Activated CD8-positive, alpha-beta T cell treated with anti-CD3 and anti-CD28 coated beads for 36 hours (primary cell): Measurements from ENCODE around the gene CMSS1. TPM values are rescaled to one million over a fixed set of nuclear protein-coding genes. Genes with fewer than 3 reads are reported as not detected.

Source experiments
- ATAC-seq: fragments of 200-7000 bp; cut with Tn5 transposase; one replicate; pipeline ENCODE4 v1.10.0; 2021; ENCODE audit warnings: mild to moderate bottlenecking, moderate library complexity
- CTCF ChIA-PET: fragments of 350-600 bp; sonication (Branson Sonifier 250); formaldehyde crosslinking; loops from one replicate; lab custom pipeline; 2021; ENCODE audit warnings: antibody characterized with exemption; lab: Charles Lee
- POLR2A ChIA-PET: fragments of 350-600 bp; sonication (Branson Sonifier 250); formaldehyde crosslinking; loops from one replicate; lab custom pipeline; 2021; ENCODE audit warnings: antibody characterized with exemption; lab: Charles Lee
- DNase-seq: peaks from one replicate; pipeline ENCODE4 v3.0.0-alpha.2; 2020
- H3K27ac Mint-ChIP-seq: one replicate; pipeline ENCODE4 v1.8.0; 2021; ENCODE audit warnings: mild to moderate bottlenecking, mixed read lengths
- H3K27me3 Mint-ChIP-seq: one replicate; pipeline ENCODE4 v1.8.0; 2021; ENCODE audit warnings: mixed read lengths
- H3K36me3 Mint-ChIP-seq: one replicate; pipeline ENCODE4 v1.8.0; 2021; ENCODE audit warnings: low read depth, mixed read lengths
- H3K4me1 Mint-ChIP-seq: one replicate; pipeline ENCODE4 v1.8.0; 2021; ENCODE audit warnings: low read depth, mixed read lengths
- H3K4me3 Mint-ChIP-seq: one replicate; pipeline ENCODE4 v1.8.0; 2021; ENCODE audit warnings: mild to moderate bottlenecking, moderate library complexity, mixed read lengths
- H3K9me3 Mint-ChIP-seq: one replicate; pipeline ENCODE4 v1.8.0; 2021; ENCODE audit warnings: mixed read lengths
- CTCF ChIP-seq: fragments of 200-600 bp; IDR thresholded peaks from one replicate; pipeline ENCODE4 v1.8.0; 2022; ENCODE audit warnings: antibody characterized with exemption, mild to moderate bottlenecking
- intact Hi-C: fragments of 100-400 bp; cut with micrococcal nuclease; formaldehyde crosslinking; loops from one replicate; pipeline ENCODE4 v1.10.0; 2022
- total RNA-seq, 2 experiments: library from RNA; stranded (reverse); gene quantifications; one replicate each; pipeline ENCODE4 v1.2.3, GENCODE V29; 2021

Gene CMSS1
- total RNA-seq, 2 experiments from 2014 or later, result 93.9 to 110 TPM

GRCh38 chr3:99954914-99955644 is 137.4 kb downstream of the CMSS1 start:
- H3K36me3 Mint-ChIP-seq, result no peaks in the 10 kb centered on the region
- peaks cover 2% of the 10 kb centered on the region for H3K4me1 Mint-ChIP-seq
- intact Hi-C loops, result no loop called here
- TF ChIP-seq CTCF, result no peak
- ATAC-seq (no peak), DNase-seq (no peak)
- no peak overlapping the region for H3K27ac Mint-ChIP-seq
- H3K4me3 Mint-ChIP-seq, result no peak overlapping the region
- ChIA-PET CTCF (no interaction called here), POLR2A (no interaction called here)
- no peaks in the 10 kb centered on the region for H3K9me3 Mint-ChIP-seq
- H3K27me3 Mint-ChIP-seq, result no peaks in the 10 kb centered on the region

- no peaks in the 10 kb centered on the region for H3K4me1 Mint-ChIP-seq
- no peaks in the 10 kb centered on the region for H3K9me3 Mint-ChIP-seq
- H3K27me3 Mint-ChIP-seq, result no peaks in the 10 kb centered on the region
- ChIA-PET POLR2A (interaction anchor here (1.4 kb wide), 1 partner anchor 10 kb away, joined by 5 read pairs; no protein-coding TSS in a partner anchor), CTCF (no interaction called here)
- DNase-seq, result no peak
- intact Hi-C loops, result no loop called here
- H3K36me3 Mint-ChIP-seq, result no peaks in the 10 kb centered on the region
- TF ChIP-seq CTCF, result no peak
- no peak for ATAC-seq
- H3K4me3 Mint-ChIP-seq, result no peak overlapping the region
- H3K27ac Mint-ChIP-seq, result no peak overlapping the region
Measured at GRCh38 chr3:99955773-99956562, 138.3 kb downstream of the CMSS1 start.

GRCh38 chr3:99957151-99957796 is 139.6 kb downstream of the CMSS1 start:
- intact Hi-C loops, result no loop called here
- Mint-ChIP-seq H3K27ac (no peak overlapping the region), H3K9me3 (no peaks in the 10 kb centered on the region), H3K4me1 (peaks cover 4% of the 10 kb centered on the region), H3K36me3 (no peaks in the 10 kb centered on the region), H3K4me3 (no peak overlapping the region), H3K27me3 (no peaks in the 10 kb centered on the region)
- TF ChIP-seq CTCF, result no peak
- CTCF ChIA-PET, result no interaction called here
- no peak for ATAC-seq
- POLR2A ChIA-PET, result interaction anchor here (1.4 kb wide), 1 partner anchor 12 kb away, joined by 5 read pairs; no protein-coding TSS in a partner anchor
- DNase-seq, result no peak

GRCh38 chr3:99958222-99958912 is 140.7 kb downstream of the CMSS1 start:
- intact Hi-C loops, result no loop called here
- H3K9me3 Mint-ChIP-seq, result no peaks in the 10 kb centered on the region
- H3K36me3 Mint-ChIP-seq, result peaks cover 3% of the 10 kb centered on the region
- H3K4me1 Mint-ChIP-seq, result peaks cover 4% of the 10 kb centered on the region
- DNase-seq (no peak), ATAC-seq (no peak)
- POLR2A ChIA-PET, result no interaction called here
- no peaks in the 10 kb centered on the region for H3K27me3 Mint-ChIP-seq
- no peak overlapping the region for H3K4me3 Mint-ChIP-seq
- no peak for TF ChIP-seq CTCF
- CTCF ChIA-PET, result interaction anchor here (1.6 to 1.9 kb wide), 2 partner anchors 14 to 63 kb away, joined by 4 to 5 read pairs; no protein-coding TSS in a partner anchor
- H3K27ac Mint-ChIP-seq, result no peak overlapping the region
